CD1c-positive myeloid dendritic cell (primary cell): Measurements from ENCODE around the gene ST6GALNAC1.
A peak's percentile ranks its signal among the peaks of the same experiment; 100 is the strongest.
"Not testable (repeated sequence)": the region's sequence is repeated elsewhere in the genome, so short reads cannot be mapped to it uniquely, and the experiment has no call there.

Experiments used
- DNase-seq: peaks from one replicate; pipeline ENCODE4 v3.0.0-alpha.2; 2016; ENCODE audit errors: extremely low spot score

ST6GALNAC1 gene

DNA sequence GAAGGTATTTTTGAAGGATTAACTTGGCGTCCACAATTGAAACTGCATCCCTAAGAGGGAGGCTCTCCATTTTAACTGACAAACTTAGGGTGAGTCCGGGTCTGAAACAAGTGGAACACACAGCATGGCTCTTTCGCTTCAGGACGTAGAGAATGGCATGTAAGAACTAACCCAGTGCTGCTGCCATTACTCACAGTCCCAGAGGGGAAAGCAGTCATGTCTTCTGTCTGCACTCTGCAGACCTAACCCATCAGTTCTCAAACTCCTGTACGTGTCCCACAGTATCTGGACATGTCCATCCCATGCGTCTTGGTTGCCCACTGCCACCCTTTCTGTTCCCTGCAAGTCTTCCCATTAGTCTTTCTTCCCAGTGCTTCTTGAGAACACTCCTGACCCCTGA lies 563 bp downstream of the ST6GALNAC1 start:
- no peak for DNase-seq

DNA sequence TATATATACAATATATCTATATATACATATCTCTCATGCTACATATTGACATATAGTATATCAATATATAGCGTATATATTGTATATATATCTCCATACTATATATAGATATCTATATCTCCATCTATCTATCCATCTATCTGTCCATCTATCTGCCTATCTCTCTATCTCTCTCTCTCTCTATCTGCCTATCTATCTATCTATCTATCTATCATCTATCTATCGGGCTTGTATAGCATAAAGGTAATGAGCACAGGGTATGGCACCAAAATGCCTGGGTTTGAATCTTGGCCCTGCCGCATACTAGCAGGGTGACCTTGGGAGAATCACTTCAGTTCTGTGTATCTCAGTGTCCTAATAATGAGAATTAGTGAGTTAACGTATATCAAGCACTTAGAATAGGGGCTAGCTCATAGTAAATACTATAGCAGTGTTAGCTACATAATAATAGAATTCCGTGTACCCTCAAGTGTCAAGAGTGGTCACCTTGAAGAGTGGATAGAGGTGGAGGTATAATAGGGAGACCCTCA lies 1.5 kb downstream of the ST6GALNAC1 start:
- no peak for DNase-seq

DNA sequence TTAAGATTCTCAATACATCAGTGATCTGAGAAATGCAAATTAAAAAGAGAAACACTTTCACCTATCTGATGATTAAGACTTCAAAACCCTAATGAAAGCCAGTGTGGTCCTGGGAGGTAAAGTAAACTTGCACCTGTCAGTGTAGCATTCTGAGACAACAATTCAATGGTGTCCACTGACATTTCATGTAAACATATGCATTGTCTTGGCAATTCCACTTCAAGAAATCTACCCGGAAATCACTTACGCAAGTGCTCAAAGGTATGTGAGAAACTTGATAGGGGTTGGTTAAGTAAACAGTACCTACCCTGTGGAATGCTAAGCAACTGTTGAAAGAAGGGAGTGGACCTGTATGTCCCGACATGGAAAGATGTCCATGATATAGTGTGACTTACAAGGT lies 2.1 kb downstream of the ST6GALNAC1 start:
- DNase-seq = no peak

DNA sequence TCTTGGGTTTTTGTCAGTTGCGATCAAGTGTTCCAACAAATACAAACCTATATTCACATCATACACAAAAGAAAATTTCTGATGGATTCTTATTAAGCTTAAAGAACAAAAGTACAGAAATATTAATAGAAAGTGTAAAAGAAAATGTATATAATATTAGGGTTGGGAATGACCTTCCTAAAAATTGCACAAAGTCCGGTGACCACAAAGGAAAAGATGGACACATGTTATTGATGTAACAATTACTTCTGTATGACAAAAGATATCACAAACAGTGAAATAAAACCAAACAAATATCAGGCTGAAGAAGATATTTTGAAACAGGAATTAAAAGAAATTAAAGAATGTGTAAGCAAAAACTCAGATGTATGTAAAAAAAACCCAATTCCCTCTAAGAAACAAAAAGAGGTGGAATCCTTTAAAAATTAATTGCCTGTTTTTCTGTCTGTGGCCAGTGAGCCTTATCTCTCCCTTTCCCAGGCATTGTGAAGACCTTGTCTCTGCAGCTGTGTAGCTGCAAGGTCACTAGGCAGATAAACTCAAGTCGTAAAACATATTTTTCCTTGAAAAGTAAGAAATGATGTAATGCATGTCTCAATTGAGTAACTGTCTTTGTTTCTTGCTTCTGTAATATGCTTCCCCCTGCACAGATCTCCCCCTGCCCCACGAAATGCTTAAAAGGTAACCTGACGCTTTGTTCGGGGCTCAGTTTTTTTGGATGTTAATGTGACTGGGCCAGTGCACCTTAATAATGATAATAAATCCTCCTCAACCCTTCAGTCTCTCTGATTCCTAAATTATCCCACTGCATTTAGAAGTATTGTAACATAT lies 2.8 kb downstream of the ST6GALNAC1 start:
- DNase-seq = no peak

DNA sequence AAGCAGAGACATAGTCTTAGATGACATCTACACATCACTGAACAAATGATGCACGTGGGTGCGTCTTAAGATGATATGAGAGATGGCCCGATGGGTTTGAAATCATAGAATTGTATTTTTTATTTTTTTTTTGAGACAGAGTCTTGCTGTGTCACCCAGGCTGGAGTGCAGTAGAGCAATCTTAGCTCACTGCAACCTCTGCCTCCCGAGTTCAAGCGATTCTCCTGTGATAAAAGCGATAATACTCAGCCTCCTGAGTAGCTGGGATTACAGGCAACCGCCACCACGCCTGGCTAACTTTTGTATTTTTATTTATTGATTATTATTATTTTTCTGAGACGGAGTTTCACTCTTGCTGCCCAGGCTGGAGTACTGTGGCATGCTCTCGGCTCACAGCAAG lies 5.3 kb downstream of the ST6GALNAC1 start:
- no peak for DNase-seq

DNA sequence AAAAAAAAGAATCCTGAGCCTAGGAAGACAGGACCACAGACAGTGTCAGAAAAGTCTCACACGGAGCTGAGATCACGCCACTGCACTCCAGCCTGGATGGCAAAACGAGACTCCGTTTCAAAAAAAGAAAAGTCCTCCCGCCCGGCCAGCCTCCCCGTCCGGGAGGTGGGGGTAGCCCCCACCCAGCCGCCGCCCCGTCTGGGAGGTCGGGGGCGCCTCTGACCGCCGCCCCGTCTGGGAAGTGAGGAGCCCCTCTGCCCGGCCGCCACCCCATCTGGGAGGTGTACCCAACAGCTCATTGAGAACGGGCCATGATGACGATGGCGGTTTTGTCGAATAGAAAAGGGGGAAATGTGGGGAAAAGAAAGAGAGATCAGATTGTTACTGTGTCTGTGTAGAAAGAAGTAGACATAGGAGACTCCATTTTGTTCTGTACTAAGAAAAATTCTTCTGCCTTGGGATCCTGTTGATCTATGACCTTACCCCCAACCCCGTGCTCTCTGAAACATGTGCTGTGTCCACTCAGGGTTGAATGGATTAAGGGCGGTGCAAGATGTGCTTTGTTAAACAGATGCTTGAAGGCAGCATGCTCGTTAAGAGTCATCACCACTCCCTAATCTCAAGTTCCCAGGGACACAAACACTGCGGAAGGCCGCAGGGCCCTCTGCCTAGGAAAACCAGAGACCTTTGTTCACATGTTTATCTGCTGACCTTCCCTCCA lies 6.9 kb downstream of the ST6GALNAC1 start:
- DNase-seq = not testable (repeated sequence)

DNA sequence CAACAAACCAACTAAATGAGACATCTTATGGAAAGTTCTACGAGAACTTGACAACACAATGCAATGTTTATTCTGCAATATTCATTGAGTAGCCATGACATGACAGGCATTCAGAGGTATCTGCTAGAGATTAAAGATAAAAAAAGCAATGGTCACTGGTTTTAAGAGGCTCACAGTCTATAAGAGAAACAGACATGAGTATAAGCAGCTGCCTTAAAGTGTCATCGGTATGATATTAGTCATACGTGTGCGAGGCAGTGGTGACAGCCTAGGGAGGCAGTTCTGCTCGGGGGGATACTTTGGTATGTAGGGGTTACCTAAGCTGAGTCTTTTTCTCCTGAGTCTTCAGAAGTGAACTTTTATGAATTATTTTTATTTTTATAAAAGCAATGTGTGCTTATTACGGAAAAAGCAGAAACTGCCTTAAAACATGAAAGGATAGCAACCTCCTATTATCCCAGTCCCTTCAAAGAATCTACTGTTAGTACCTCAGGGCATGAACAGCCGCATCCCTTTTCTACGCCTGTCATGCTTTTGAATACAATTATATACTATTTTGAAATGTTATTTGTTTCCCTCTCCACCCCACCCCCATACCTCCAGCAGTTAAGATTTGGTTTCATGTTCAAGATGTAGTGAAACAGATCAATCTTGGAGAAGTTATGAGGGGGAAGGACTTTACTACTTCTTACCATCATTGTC lies 7.7 kb downstream of the ST6GALNAC1 start:
- DNase-seq = no peak

DNA sequence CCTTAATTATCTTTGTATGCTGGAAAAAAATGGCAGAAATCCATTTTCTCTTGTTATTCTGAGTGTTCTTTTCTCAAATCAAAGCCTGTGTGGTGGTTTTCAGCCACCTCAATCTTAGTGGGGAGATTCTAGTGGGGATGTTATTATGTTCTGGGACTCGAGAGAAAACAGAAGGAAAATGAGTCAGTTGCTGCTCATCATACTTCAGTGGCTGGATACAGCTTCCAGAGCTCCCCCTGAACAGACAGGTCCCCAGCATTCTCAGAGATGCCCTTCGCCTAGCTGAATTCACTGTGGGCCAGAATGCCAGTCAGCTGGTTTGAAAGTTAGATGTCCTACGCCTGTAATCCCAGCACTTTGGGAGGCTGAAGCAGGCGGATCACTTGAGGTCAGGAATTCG lies 8.5 kb downstream of the ST6GALNAC1 start:
- DNase-seq = no peak

DNA sequence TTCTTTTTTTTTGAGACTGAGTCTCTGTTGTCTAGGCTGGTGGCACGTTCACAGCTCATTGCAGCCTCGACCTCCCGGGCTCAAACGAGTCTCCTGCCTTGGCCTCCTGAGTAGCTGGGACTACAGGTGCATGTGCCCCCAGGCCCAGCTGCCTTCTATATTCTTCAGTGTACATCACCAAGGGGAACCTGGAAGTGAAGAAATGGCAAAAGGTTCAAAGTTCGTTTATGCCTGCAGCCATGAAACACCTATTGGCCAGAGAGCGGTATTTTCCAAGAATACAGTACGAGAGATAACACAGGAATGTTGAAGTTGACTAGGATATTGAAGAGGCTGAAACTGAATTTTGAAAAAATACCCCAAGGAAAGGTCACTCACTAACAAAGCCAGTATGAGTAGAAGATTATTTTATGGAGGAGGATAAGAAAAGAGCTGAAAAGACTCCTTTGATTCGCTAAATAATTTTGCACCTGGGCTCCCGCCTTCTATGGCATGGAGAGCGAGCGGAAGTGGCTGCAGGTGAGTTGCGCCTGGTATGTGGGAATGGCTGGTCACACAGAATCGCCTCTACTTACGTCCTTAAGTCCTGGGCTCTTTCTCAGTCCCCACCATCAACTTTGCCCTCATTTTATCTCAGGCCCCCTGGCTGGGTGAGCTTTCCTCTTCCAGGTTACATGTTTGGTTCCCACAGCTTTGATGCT lies 9.8 kb downstream of the ST6GALNAC1 start:
- no peak for DNase-seq

DNA sequence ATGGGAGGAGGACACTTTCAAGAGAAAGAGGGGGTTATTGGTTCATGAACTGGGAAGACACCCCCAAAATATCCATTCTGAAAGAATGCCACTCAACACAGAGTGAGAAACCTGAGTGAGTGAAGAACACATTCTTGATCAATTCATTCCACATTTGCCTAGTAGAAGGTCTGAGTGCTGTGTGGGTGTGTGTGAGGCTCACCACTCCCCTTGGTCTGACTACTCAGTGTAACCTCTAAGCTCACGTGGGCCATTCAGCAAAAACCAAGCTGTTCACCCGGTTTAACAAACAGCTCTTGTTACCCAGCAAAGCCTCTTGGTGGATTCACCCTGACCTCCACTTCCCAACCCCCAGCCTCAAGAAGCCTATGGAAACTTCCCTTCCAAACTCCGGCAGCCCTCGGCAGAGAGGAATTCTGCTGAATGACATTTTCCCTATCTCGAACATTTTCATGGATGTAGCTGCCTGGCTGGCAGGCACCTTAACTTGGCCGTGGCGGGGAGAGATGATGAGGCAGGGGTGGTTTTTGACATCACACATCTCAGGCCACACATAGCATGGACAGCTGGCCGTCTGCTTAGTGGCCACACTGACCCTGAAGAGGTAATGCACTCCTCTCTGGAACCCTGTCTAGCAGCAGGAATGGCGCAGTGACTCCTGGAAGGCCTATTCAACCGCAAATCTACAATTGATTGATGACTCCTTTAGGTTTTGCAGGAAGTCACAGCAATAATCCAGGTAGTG lies 11.6 kb downstream of the ST6GALNAC1 start:
- no peak for DNase-seq

DNA sequence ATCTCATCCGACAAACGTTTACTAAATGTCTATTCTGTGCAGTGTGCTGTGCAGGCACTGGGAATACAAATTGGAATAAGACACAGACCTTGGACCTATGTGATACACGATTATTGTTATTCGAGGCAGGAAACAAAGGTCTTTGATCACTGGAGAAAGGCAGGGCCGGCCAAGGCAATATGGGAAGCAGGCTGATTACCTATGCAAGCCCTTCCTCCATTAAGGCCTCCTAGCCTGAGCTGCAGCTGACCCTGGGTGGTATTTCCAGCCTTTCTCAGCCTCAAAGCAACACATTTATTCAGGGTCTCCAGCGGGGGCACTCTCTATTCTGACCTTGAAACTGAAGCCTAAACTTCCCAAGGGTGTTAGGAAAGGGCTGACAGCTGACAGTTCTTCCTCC lies 13.4 kb downstream of the ST6GALNAC1 start:
- no peak for DNase-seq

DNA sequence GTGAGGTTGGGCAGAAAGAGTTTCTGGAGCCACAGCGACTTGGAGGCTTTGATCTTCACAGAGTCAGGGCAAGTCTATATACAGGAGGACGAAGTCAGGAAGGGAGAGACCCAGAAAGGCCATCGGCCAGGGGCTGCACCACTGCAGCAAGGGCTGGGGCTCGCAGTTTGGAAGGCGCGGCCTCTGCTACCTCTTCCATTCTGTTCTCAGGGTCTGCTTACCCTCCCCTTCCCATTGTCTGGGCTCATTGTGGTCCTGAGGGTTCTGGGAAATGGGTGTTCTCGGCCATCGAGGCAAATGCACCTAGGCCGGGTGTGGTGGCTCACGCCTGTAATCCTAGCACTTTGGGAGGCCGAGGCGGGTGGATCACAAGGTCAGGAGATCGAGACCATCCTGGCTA lies 16.0 kb downstream of the ST6GALNAC1 start:
- no peak for DNase-seq

DNA sequence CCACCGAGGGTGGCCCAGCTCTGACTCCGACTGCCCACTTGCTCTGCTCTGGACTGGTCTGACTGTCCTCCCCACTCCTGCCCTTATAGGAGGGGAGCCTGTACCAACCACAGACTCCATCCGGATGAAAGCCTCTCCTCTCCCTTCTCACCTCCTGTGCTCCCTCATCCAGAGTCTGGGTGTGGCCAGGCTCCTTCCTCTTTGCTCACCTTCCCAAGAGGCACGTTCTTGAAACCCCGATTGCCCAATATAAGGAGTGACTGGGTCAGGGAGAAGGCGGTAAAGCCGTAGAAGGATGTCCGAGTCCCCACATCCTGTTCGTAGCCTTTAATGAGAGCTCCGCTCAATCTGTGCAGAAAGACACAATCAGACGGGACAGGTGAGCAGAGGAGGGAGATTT lies 17.1 kb downstream of the ST6GALNAC1 start:
- DNase-seq = no peak

DNA sequence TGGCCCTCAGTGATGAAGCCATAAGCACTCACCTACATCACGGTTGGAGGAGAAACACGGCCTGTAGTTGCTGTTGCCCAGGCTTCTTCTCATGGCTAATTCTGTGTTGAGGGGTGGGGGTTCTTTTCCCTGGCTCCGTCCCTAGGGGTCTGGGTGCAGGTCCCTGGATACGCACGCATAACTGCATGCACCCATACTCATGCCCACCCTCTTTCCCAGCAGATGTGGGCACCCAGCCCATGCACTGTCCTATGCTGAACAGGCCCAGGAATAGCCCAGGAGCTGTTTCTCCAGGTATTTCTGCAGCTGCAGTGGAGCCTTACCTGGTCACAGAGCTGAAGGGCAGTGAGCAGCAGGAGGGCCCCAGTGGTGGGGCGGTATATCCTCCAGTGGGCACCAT lies 18.1 kb downstream of the ST6GALNAC1 start:
- DNase-seq = no peak

DNA sequence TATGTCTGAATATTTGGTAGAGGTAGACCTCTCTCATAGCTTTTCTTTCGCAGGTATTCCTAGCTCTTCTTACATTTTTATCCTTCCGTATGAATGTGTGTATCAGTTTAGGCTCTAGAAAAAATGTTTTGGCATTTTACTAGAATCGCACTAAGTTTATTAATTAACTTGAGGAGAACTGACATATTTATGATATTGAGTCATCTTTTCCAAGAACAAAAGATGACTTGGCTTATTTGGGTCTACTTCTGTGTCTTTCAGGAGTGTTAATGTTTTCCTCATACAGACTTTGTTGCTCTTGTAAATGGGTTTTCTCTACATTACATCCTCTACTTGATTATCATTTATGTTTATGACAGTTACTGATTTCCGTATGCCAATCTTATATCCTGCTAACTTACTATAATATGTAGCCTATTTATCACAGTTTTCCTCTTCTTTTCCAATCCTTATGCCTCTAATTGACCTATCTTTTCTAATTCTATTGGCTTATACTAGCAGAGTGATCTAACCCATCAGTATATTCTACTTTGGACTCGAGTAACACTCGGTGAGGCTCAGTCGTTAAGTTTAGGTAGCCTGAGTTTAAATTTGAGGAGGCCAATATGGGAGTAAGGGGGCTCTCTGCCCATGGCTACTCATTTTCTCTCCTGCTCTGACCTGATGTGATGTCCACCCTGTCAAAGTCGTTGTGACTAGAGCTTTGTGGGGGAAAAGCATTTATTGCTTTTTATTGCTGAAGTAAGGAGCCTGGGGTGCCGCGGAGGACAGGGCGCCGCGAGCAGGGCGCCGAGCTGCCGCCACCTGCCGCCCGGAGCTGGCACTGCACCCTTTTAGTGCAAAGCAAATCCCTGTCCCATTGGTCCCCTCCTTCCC lies 20.0 kb downstream of the ST6GALNAC1 start:
- peak; percentile 75 for DNase-seq

DNA sequence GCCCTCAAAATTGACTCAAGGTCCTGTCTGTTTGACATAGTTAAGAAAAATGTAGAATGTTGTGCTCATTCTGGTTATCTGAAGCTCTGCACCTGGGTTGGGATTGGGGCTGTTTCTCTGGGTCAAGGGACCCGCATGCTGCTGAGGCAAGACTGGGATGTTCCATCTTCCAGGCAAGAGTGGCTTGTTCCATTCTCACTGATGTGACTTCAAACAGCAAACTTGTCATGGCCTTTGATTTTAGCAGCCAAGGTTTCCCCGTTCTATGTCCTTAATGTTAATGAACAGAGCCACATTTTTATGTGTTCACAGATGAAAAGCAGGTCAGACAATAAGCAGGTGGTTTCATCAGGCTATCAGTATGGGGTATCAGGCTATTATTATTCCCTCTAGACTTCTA lies 25.7 kb downstream of the ST6GALNAC1 start:
- no peak for DNase-seq

DNA sequence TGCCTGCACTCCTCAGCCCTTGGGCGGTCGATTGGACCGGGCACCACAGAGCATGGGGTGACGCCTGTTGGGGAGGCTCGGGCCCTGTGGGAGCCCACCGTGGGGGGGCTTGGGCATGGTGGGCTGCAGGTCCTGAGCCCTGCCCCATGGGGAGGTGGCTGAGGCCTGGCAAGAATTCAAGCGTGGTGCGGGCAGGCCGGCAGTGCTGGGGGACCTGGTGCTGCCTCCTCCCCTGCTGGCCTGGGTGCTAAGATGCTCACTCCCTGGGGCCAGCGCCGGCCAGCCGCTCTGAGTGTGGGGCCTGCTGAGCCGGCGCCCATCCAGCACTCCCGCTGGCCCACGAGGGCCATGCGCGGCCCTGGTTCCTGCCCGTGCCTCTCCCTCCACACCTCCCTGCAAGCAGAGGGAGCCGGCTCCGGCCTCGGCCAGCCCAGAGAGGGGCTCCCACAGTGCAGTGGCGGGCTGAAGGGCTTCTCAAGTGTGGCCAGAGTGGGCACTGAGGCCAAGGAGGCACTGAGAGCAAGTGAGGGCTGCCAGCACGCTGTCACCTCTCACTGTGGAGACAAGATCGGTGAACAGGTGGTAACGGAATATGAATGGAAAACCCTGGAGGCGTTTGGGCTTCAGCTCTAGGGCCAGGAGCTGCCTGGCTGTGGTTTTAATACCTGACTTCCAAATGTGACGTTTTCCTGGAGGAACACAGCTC lies 28.5 kb downstream of the ST6GALNAC1 start:
- DNase-seq = no peak

DNA sequence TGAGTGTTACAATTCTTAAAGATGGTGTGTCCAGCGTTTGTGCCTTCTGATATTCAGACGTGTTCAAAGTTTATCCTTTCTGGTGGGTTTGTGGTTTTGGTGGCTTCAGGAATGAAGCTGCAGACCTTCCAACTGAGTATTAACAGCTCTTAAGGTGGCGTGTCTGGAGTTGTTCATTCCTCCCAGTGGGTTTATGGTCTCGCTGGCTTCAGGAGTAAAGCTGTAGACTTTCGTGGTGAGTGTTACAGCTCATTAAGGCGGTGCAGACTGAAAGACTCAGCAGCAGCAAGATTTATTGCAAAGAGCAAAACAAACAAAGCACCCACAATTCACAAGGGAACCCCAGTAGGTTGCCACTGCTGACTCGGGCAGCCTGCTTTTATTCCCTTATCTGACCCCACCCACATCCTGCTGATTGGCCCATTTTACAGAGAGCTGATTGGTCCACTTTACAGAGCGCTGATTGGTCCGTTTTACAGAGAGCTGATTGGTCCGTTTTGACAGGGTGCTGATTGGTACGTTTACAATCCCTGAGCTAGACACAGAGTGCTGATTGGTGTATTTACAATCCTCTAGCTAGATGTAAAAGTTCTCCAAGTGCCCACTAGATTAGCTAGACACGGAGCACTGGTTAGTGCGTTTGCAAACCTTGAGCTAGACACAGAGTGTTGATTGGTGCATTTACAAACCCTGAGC lies 29.3 kb downstream of the ST6GALNAC1 start:
- DNase-seq = not testable (repeated sequence)
